Raji (cell line): Measurements from ENCODE around the gene NR2F6.

Source experiments
- POLR2A ChIP-seq: IDR thresholded peaks from 2 replicates; pipeline ENCODE4 v1.6.1; 2011; ENCODE audit warnings: low read depth, low read length, control low read depth; ENCODE audit not compliant: insufficient read depth

The NR2F6 gene

DNA sequence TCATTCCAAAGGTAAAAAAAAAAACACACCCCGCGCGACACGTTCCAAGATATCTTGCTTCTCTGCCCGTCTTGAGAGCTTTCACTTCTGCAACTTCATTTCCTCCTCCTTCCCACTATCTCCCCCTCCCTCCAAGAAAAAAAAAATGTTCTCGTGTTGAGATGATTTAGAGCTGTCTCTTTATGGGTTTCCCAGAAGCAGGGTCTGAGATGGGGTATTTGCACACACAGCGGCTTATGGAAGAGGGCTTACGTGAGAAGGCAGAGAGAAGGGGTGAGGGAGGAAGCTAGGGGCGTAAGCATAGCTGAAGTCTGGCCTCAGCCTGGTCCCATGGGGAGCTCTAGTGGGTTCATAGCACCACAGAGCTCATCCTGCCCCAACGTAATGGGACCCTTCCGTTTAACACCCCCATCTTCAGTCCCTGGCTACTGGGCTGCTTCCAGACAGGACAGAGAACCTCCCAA, 61.8 kb downstream of the NR2F6 start:
- TF ChIP-seq POLR2A: no peak

DNA sequence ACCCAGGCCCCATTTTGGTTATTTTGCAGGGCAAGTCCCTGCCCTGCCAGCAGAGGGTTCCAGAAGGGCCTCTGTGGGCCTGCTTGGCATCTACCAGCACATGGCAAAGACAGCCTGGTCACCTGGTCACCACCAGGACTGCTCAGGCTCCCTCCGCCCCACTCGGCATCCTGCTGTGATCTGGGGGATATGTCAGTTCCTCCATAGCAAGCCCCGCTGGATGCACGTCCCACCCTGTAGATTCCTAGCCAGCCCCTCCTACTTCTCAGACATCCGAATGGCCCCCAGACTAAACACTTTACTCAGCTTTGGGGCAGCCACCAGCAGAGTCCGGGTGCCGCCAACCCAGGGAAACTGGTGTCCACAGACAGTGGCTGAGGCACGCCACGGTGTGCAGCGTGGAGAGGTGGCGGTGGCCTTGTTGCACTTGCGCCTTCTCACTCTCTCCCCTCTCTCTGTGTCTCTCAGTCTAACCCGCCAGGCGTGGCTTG, 62.4 kb downstream of the NR2F6 start:
- TF ChIP-seq POLR2A: no peak
